Heart right ventricle (tissue), 16 donors: ENCODE measurements around the gene COL15A1. TPM values are rescaled to one million over a fixed set of nuclear protein-coding genes. Genes with fewer than 3 reads are reported as not detected.
"Not testable (repeated sequence)": the region's sequence is repeated elsewhere in the genome, so short reads cannot be mapped to it uniquely, and the experiment has no call there.

Experiments
- ATAC-seq, 8 donors: fragments of 200-7000 bp; cut with Tn5 transposase; one replicate each; pipeline ENCODE4 v1.9.1; 2020; ENCODE audit warnings: mild to moderate bottlenecking in 8 of 8, moderate library complexity in 8 of 8, moderate number of reproducible peaks in 1 of 8
- DNase-seq, 2 donors: peaks; one replicate each; pipeline ENCODE4 v3.0.0-alpha.2; 2020
- H3K27ac ChIP-seq, 10 donors: fragments of 200-600 bp; sonication (generic) in 2 of 10; one replicate each; pipeline versions ENCODE4 v1.5.0 to v1.8.0; 2020 to 2022; ENCODE audit warnings: mild to moderate bottlenecking in 3 of 10
- H3K27me3 ChIP-seq, 7 donors: fragments of 200-600 bp; one replicate each; pipeline ENCODE4 v1.8.0; 2021 to 2022; ENCODE audit warnings: mild to moderate bottlenecking in 2 of 7
- H3K36me3 ChIP-seq, 9 donors: fragments of 200-600 bp; sonication (generic) in 1 of 9; one replicate each; pipeline versions ENCODE4 v1.5.0 to v1.8.0; 2020 to 2022; ENCODE audit warnings: mild to moderate bottlenecking in 2 of 9
- H3K4me1 ChIP-seq, 9 donors: fragments of 200-600 bp; sonication (generic) in 1 of 9; one replicate each; pipeline versions ENCODE4 v1.5.0 to v1.8.0; 2020 to 2022; ENCODE audit warnings: mild to moderate bottlenecking in 4 of 9
- H3K4me3 ChIP-seq, 10 donors: fragments of 200-600 bp; sonication (generic) in 2 of 10; one replicate each; pipeline versions ENCODE4 v1.5.0 to v1.8.0; 2020 to 2022; ENCODE audit warnings: mild to moderate bottlenecking in 7 of 10, moderate library complexity in 2 of 10
- H3K9me3 ChIP-seq, 11 donors: fragments of 200-600 bp in 10 of 11; sonication (generic) in 2 of 11; one replicate each; pipeline versions ENCODE4 v1.5.0 to v1.8.0; 2013 to 2022; ENCODE audit warnings: mild to moderate bottlenecking in 2 of 11, control low read depth in 1 of 11, moderate library complexity in 1 of 11
- CTCF ChIP-seq, 9 donors: fragments of 200-600 bp; sonication (generic) in 2 of 9; IDR thresholded peaks; one replicate each; pipeline versions ENCODE4 v1.5.0 to v1.8.0; 2021 to 2022; ENCODE audit warnings: antibody characterized with exemption in 9 of 9, mild to moderate bottlenecking in 5 of 9, moderate library complexity in 1 of 9
- WGBS, 2 donors: extraction: QIAGEN DNeasy Blood & Tissue Kit; methylation state at CpG; one replicate each; pipeline ENCODE4 v1.1.7; 2013; ENCODE audit warnings: inconsistent platforms in 1 of 2; 5-methylcytosine and 5-hydroxymethylcytosine counted together
- intact Hi-C, 10 donors: fragments of 100-400 bp; cut with DNase I; formaldehyde crosslinking; loops; one replicate each; pipeline versions ENCODE4 v1.11.1 to v1.14.2; 2022
- polyA plus RNA-seq, 2 donors: library from polyadenylated mRNA; stranded (reverse); fragments of 200-250 nt; gene quantifications; one replicate each; pipeline ENCODE4 v1.2.3, GENCODE V29; 2013
- total RNA-seq, 10 donors: library from RNA; stranded (reverse); fragmentation: NEBNext Ultra II Directional in 3 of 10; extraction: Animal tissue kit (Norgen Biotek cat#: 25700) in 3 of 10; gene quantifications; one replicate each; pipeline versions ENCODE4 v1.2.1 to v1.2.4, GENCODE V29; 2021 to 2023
- donor health status: Arrhythmogenic right ventricular cardiomyopathy.
- donor health status: ischemic (EF 13 %, LVEDD 7.1; RV severe dilation, severe dysfunction).
- donor health status: healthy with polysubstance abuse.
- donor health status: DM: no; HTN: yes; CAD: no.
- donor health status: DM: no; HTN: no; CAD: no.
- donor health status: ischemic (EF 25% LVEDD 6.9; RV normal size, moderate dysfunction).
- donor health status: ischemic (EF 25% LVEDD 5.7; RV mildly dilated, moderate dysfunction).
- donor health status: healthy.
- donor health status: DM: yes; HTN: yes; CAD: no.
- donor health status: Ischemic cardiomyopathy.
- donor health status: ischemic (EF 35%, LVEDD 5.7; RV mildly dilated, moderate dysfunction).
- donor health status: nonischemic (EF 11% LVEDD 7.7; RV severe dilation, severe dysfunction).
- donor health status: DM: yes; HTN: yes; CAD: no.
- donor health status: PGD.
- donor health status: ischemic (EF 29% LVEDD 5.4; RV normal size, mild dysfunction).
- donor health status: nonischemic (EF 23%, LVEDD 6.1; RV moderate dilation, normal function).

Gene COL15A1
- total and polyA plus RNA-seq, 12 donors = 25.6 to 64.8 (median 51.0) TPM

- H3K4me1 ChIP-seq = peaks cover 13 to 58% (median 33%) of the 10 kb centered on the region in 9 donors
- DNase-seq = no peak
- ATAC-seq = no peak
- 70 to 71% methylated on average over 5 of the region's 5 CpGs for WGBS, 2 donors
- intact Hi-C loops = loop anchor here in 2 of 10 donors (5.0 to 10.0 kb wide), 2 partner anchors 44 to 46 kb away; no protein-coding TSS in a partner anchor
- no peaks in the 10 kb centered on the region for H3K9me3 ChIP-seq
- no peak for TF ChIP-seq CTCF (IDR thresholded peaks at IDR 0.05)
- no peak overlapping the region for H3K4me3 ChIP-seq
- H3K36me3 ChIP-seq = no peaks in the 10 kb centered on the region
- H3K27me3 ChIP-seq = no peaks in the 10 kb centered on the region
- H3K27ac ChIP-seq = peak overlapping the region in 2 of 10 donors; percentile 9 to 23
Observed at GRCh38 chr9:98911042-98911441, 32.7 kb upstream of the COL15A1 start.

GRCh38 chr9:98911738-98912137, 32.0 kb upstream of the COL15A1 start:
- not testable (repeated sequence) for H3K36me3 ChIP-seq, H3K9me3 ChIP-seq, ATAC-seq, DNase-seq, H3K27me3 ChIP-seq, H3K4me3 ChIP-seq
- H3K27ac ChIP-seq = peak overlapping the region in 1 of 10 donors; percentile 13
- WGBS, 2 donors = 95 to 96% methylated on average over 6 of the region's 6 CpGs
- H3K4me1 ChIP-seq = peaks cover 11 to 58% (median 34%) of the 10 kb centered on the region in 9 donors
- intact Hi-C loops = loop anchor here in 2 of 10 donors (5.0 to 10.0 kb wide), 2 partner anchors 44 to 47 kb away; no protein-coding TSS in a partner anchor

- Histone ChIP-seq H3K4me1 (peaks cover 15 to 58% (median 32%) of the 10 kb centered on the region in 9 donors), H3K9me3 (no peaks in the 10 kb centered on the region)
- intact Hi-C loops = loop anchor here in 2 of 10 donors (5.0 to 10.0 kb wide), 2 partner anchors 45 to 48 kb away; no protein-coding TSS in a partner anchor
Observed at GRCh38 chr9:98912450-98912849, 31.3 kb upstream of the COL15A1 start.

GRCh38 chr9:98913044-98913443, 30.7 kb upstream of the COL15A1 start:
- Histone ChIP-seq H3K9me3 (no peaks in the 10 kb centered on the region), H3K4me3 (no peak overlapping the region), H3K36me3 (no peaks in the 10 kb centered on the region), H3K27me3 (no peaks in the 10 kb centered on the region), H3K27ac (peak overlapping the region in 2 of 10 donors; percentile 13 to 35), H3K4me1 (peaks cover 19 to 58% (median 32%) of the 10 kb centered on the region in 9 donors)
- peak in 1 of 8 donors; percentile 15 for ATAC-seq
- DNase-seq = peak in 1 of 2 donors; percentile 54
- intact Hi-C loops = loop anchor here in 2 of 10 donors (5.0 to 10.0 kb wide), 2 partner anchors 46 to 48 kb away; no protein-coding TSS in a partner anchor
- no peak for TF ChIP-seq CTCF (IDR thresholded peaks at IDR 0.05)
- 72 to 73% methylated on average over 4 of the region's 4 CpGs for WGBS, 2 donors

More at GRCh38 chr9:98912450-98912849, 31.3 kb upstream of the COL15A1 start:
- Histone ChIP-seq H3K27ac (peak overlapping the region in 2 of 10 donors; percentile 13 to 35), H3K36me3 (no peaks in the 10 kb centered on the region), H3K27me3 (no peaks in the 10 kb centered on the region), H3K4me3 (no peak overlapping the region)
- no peak for TF ChIP-seq CTCF (IDR thresholded peaks at IDR 0.05)
- WGBS, 2 donors = 87 to 89% methylated on average over 2 of the region's 2 CpGs
- no peak for DNase-seq
- no peak for ATAC-seq

GRCh38 chr9:98913705-98914104, 30.0 kb upstream of the COL15A1 start:
- peaks cover 18 to 55% (median 29%) of the 10 kb centered on the region in 9 donors for H3K4me1 ChIP-seq
- TF ChIP-seq CTCF (IDR thresholded peaks at IDR 0.05) = no peak
- WGBS, 2 donors = 90 to 91% methylated on average over 7 of the region's 7 CpGs
- intact Hi-C loops = loop anchor here in 2 of 10 donors (5.0 to 10.0 kb wide), 2 partner anchors 46 to 49 kb away; no protein-coding TSS in a partner anchor
- DNase-seq (no peak), ATAC-seq (no peak)
- peak overlapping the region in 1 of 10 donors; percentile 35 for H3K27ac ChIP-seq
- no peak overlapping the region for H3K4me3 ChIP-seq
- H3K27me3 ChIP-seq = no peaks in the 10 kb centered on the region
- H3K9me3 ChIP-seq = no peaks in the 10 kb centered on the region
- H3K36me3 ChIP-seq = no peaks in the 10 kb centered on the region
